Spleen (tissue), 11 donors: ENCODE results near the gene CYP1A2. TPM values are rescaled to one million over a fixed set of nuclear protein-coding genes. Genes with fewer than 3 reads are reported as not detected.
A peak's percentile ranks its signal among the peaks of the same experiment; 100 is the strongest.

Experiments used
- DNase-seq: peaks from one replicate; pipeline ENCODE4 v3.0.0-alpha.2; 2020
- H3K27ac ChIP-seq, 8 donors: fragments of 200-600 bp; sonication (generic) in 7 of 8; 1 replicate in 4 of 8; 2 replicates in 4 of 8; pipeline versions ENCODE4 v1.5.0 to v1.8.0; 2016 to 2021; ENCODE audit warnings: inconsistent platforms in 4 of 8, mild to moderate bottlenecking in 4 of 8, moderate library complexity in 1 of 8
- H3K27me3 ChIP-seq, 7 donors: fragments of 200-600 bp; sonication (generic) in 6 of 7; replicated peaks in 1 of 7; 1 replicate in 4 of 7; 2 replicates in 3 of 7; pipeline versions ENCODE4 v1.5.0 to v1.8.0; 2016 to 2021; ENCODE audit warnings: inconsistent platforms in 3 of 7, mild to moderate bottlenecking in 1 of 7
- H3K36me3 ChIP-seq, 6 donors: fragments of 200-600 bp; sonication (generic) in 5 of 6; 1 replicate in 4 of 6; 2 replicates in 2 of 6; pipeline versions ENCODE4 v1.5.0 to v1.8.0; 2016 to 2021; ENCODE audit warnings: inconsistent platforms in 2 of 6
- H3K4me1 ChIP-seq, 6 donors: fragments of 200-600 bp; sonication (generic) in 5 of 6; 1 replicate in 3 of 6; 2 replicates in 3 of 6; pipeline versions ENCODE4 v1.5.0 to v1.8.0; 2016 to 2021; ENCODE audit warnings: inconsistent platforms in 3 of 6
- H3K4me3 ChIP-seq, 8 donors: fragments of 200-600 bp; sonication (generic) in 7 of 8; 1 replicate in 4 of 8; 2 replicates in 4 of 8; pipeline versions ENCODE4 v1.5.0 to v1.8.0; 2016 to 2021; ENCODE audit warnings: inconsistent platforms in 4 of 8, mild to moderate bottlenecking in 4 of 8, moderate library complexity in 2 of 8
- H3K9me3 ChIP-seq, 8 donors: fragments of 200-600 bp; sonication (generic) in 7 of 8; 1 replicate in 4 of 8; 2 replicates in 4 of 8; pipeline versions ENCODE4 v1.5.0 to v1.8.0; 2016 to 2021; ENCODE audit warnings: inconsistent platforms in 4 of 8
- POLR2A ChIP-seq, 3 donors: fragments of 450-650 bp; IDR thresholded peaks; one replicate each; pipeline ENCODE4 v1.5.1; 2017; ENCODE audit warnings: antibody characterized with exemption in 3 of 3, mild to moderate bottlenecking in 1 of 3
- POLR2AphosphoS5 ChIP-seq, 3 donors: sonication (generic); formaldehyde crosslinking; IDR thresholded peaks; one replicate each; pipeline ENCODE4 v1.5.1; 2017; ENCODE audit warnings: antibody characterized with exemption in 3 of 3
- WGBS, 5 donors: extraction: QIAGEN DNeasy Blood & Tissue Kit in 3 of 5; methylation state at CpG; one replicate each; pipeline versions ENCODE4 v1.1.5 to v1.1.7; 2013 to 2018; 5-methylcytosine and 5-hydroxymethylcytosine counted together
- intact Hi-C: fragments of 100-400 bp; cut with DNase I; formaldehyde crosslinking; loops from one replicate; pipeline ENCODE4 v1.15.0; 2023; ENCODE audit warnings: low total_unique reads
- polyA plus RNA-seq, 3 donors: library from polyadenylated mRNA; stranded (reverse); fragments of 200-250 nt; gene quantifications; one replicate each; pipeline ENCODE4 v1.2.1, GENCODE V29; 2013
- total RNA-seq, 7 donors: library from RNA; depleted of rRNA in 3 of 7; stranded (reverse); fragments of >200 nt in 3 of 7; fragmentation: NEBNext Ultra II Directional in 4 of 7; extraction: Animal tissue kit (Norgen Biotek cat#: 25700) in 4 of 7; gene quantifications; one replicate each; pipeline versions ENCODE4 v1.1.0 to v1.2.1, GENCODE V29; 2016 to 2021
- TF ChIP-seq, protein P1 (sequence below), 11 experiments: fragments of 200-600 bp in 7 of 11; fragments of 450-650 bp in 4 of 11; sonication (generic) in 4 of 11; IDR thresholded peaks in 8 of 11; conservative IDR thresholded peaks in 3 of 11; 1 replicate in 7 of 11; 2 replicates in 4 of 11; pipeline versions ENCODE4 v1.4.0 to v1.8.0; 2016 to 2021; ENCODE audit warnings: antibody characterized with exemption in 11 of 11, inconsistent platforms in 4 of 11, mild to moderate bottlenecking in 1 of 11
- donor health status: healthy with polysubstance abuse.
- donor health status: DM: no; HTN: no; CAD: no; lungs with moderate emphysema.
- donor health status: DM: no; HTN: no; CAD: no.
- donor health status: Bipolar disorder and iron deficiency.
- donor health status: healthy.
- donor health status: DM: no; HTN: no; CAD: no.
- donor health status: DM: yes; HTN: yes; CAD: no.

Gene CYP1A2
- total and polyA plus RNA-seq, 10 donors = not detected

GRCh38 chr15:74777769-74778598 lies 29.3 kb downstream of the CYP1A2 start:
- peak overlapping the region in 3 of 8 donors; percentile 1 to 56 (median 1) for H3K4me3 ChIP-seq
- no peaks in the 10 kb centered on the region for H3K27me3 ChIP-seq
- no peaks in the 10 kb centered on the region for H3K36me3 ChIP-seq
- peaks cover 71 to 93% (median 89%) of the 10 kb centered on the region in 6 donors for H3K4me1 ChIP-seq
- 54 to 68% (median 58%) methylated on average over 6 of the region's 6 CpGs for WGBS, 5 donors
- intact Hi-C loops = loop anchor here (10.0 kb wide), 1 partner anchor 427 kb away; the partner anchor contains the start of gene C15orf39
- TF ChIP-seq POLR2AphosphoS5 (IDR thresholded peaks at IDR 0.05) (no peak), POLR2A (IDR thresholded peaks at IDR 0.05) (no peak)
- TF ChIP-seq, protein P1, sequence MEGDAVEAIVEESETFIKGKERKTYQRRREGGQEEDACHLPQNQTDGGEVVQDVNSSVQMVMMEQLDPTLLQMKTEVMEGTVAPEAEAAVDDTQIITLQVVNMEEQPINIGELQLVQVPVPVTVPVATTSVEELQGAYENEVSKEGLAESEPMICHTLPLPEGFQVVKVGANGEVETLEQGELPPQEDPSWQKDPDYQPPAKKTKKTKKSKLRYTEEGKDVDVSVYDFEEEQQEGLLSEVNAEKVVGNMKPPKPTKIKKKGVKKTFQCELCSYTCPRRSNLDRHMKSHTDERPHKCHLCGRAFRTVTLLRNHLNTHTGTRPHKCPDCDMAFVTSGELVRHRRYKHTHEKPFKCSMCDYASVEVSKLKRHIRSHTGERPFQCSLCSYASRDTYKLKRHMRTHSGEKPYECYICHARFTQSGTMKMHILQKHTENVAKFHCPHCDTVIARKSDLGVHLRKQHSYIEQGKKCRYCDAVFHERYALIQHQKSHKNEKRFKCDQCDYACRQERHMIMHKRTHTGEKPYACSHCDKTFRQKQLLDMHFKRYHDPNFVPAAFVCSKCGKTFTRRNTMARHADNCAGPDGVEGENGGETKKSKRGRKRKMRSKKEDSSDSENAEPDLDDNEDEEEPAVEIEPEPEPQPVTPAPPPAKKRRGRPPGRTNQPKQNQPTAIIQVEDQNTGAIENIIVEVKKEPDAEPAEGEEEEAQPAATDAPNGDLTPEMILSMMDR (IDR thresholded peaks at IDR 0.05 in 8 of 11, conservative IDR thresholded peaks at IDR 0.05 in 3 of 11) = peak in 1 of 11 experiments; percentile 7
- peak overlapping the region; percentile 79 to 99 (median 96) for H3K27ac ChIP-seq
- H3K9me3 ChIP-seq = no peaks in the 10 kb centered on the region
- peak; percentile 79 for DNase-seq

- intact Hi-C loops = loop anchor here (10.0 kb wide), 1 partner anchor 426 kb away; the partner anchor contains the start of gene C15orf39
- peaks cover 69 to 93% (median 89%) of the 10 kb centered on the region in 6 donors for H3K4me1 ChIP-seq
Observed at GRCh38 chr15:74778599-74778970, 29.9 kb downstream of the CYP1A2 start.

GRCh38 chr15:74779162-74779648 lies 30.6 kb downstream of the CYP1A2 start:
- intact Hi-C loops = loop anchor here (10.0 kb wide), 1 partner anchor 426 kb away; the partner anchor contains the start of gene C15orf39
- Histone ChIP-seq H3K4me1 (peaks cover 72 to 93% (median 89%) of the 10 kb centered on the region in 6 donors), H3K4me3 (no peak overlapping the region), H3K36me3 (peaks cover 0 to 2% (median 0%) of the 10 kb centered on the region in 6 donors), H3K9me3 (no peaks in the 10 kb centered on the region), H3K27me3 (no peaks in the 10 kb centered on the region), H3K27ac (peak overlapping the region in 7 of 8 donors; percentile 94 to 99 (median 97))
- WGBS, 5 donors = 41 to 65% (median 48%) methylated on average over 7 of the region's 7 CpGs
- DNase-seq = no peak
- no peak for TF ChIP-seq POLR2AphosphoS5 (IDR thresholded peaks at IDR 0.05)
- no peak for TF ChIP-seq POLR2A (IDR thresholded peaks at IDR 0.05)
- TF ChIP-seq, protein P1 (IDR thresholded peaks at IDR 0.05 in 8 of 11, conservative IDR thresholded peaks at IDR 0.05 in 3 of 11) = no peak

More at GRCh38 chr15:74778599-74778970, 29.9 kb downstream of the CYP1A2 start:
- Histone ChIP-seq H3K36me3 (no peaks in the 10 kb centered on the region), H3K27ac (peak overlapping the region; percentile 79 to 99 (median 96)), H3K4me3 (no peak overlapping the region), H3K27me3 (no peaks in the 10 kb centered on the region), H3K9me3 (no peaks in the 10 kb centered on the region)
- no peak for DNase-seq
- TF ChIP-seq, protein P1 (IDR thresholded peaks at IDR 0.05 in 8 of 11, conservative IDR thresholded peaks at IDR 0.05 in 3 of 11) = no peak
- TF ChIP-seq POLR2AphosphoS5 (IDR thresholded peaks at IDR 0.05) (no peak), POLR2A (IDR thresholded peaks at IDR 0.05) (no peak)
- 80 to 89% (median 88%) methylated on average over 5 of the region's 5 CpGs for WGBS, 5 donors
